Ishikawa (cell line): ENCODE measurements around the gene ZNF592.

ENCODE experiments used
- CEBPB ChIP-seq: IDR thresholded peaks from 2 replicates; pipeline ENCODE4 v1.6.1; 2012
- CREB1 ChIP-seq: IDR thresholded peaks from 2 replicates; pipeline ENCODE4 v1.6.1; 2012; ENCODE audit warnings: low read depth
- EP300 ChIP-seq: IDR thresholded peaks from 2 replicates; pipeline ENCODE4 v1.6.1; 2012; ENCODE audit warnings: borderline replicate concordance
- RAD21 ChIP-seq: IDR thresholded peaks from 2 replicates; pipeline ENCODE4 v1.6.1; 2012; ENCODE audit warnings: low read depth
- TAF1 ChIP-seq: IDR thresholded peaks from 2 replicates; pipeline ENCODE4 v1.6.1; 2012; ENCODE audit warnings: low read depth, mild to moderate bottlenecking
- YY1 ChIP-seq: IDR thresholded peaks from 2 replicates; pipeline ENCODE4 v1.6.1; 2012; ENCODE audit warnings: low read depth
- ZBTB7A ChIP-seq: IDR thresholded peaks from 2 replicates; pipeline ENCODE4 v1.6.1; 2012; ENCODE audit warnings: low read depth
- TF ChIP-seq, protein P1 (sequence below): IDR thresholded peaks from 2 replicates; pipeline ENCODE4 v1.6.1; 2012

DNA sequence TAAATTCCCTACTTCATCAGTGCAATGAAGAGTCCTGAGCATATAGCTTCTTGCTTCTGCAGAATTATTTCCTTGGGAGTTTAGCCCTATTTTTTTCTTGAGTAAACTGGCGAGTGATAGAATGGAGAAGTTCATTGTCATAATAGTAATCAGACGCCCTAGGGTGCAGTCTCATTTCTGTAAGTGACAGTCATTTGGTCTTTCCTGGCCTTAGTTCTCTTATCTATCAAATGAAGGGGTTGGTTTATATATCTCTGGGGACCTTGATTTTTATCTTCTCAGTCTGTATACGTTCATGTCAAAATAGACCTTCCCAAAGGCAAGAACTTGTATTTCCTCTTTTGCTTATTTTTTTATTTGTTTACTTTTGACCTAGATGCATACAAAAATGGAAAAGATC, 58.8 kb downstream of the ZNF592 start:
- no peak for TF ChIP-seq CEBPB
- no peak for TF ChIP-seq CREB1
- no peak for TF ChIP-seq ZBTB7A
- no peak for TF ChIP-seq YY1
- TF ChIP-seq RAD21: no peak
- TF ChIP-seq TAF1: no peak
- no peak for TF ChIP-seq EP300
- TF ChIP-seq, protein P1, sequence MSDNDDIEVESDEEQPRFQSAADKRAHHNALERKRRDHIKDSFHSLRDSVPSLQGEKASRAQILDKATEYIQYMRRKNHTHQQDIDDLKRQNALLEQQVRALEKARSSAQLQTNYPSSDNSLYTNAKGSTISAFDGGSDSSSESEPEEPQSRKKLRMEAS: no peak
